SJCRH30 (cell line): ENCODE data around the gene KRT28. TPM values are rescaled to one million over a fixed set of nuclear protein-coding genes. Genes with fewer than 3 reads are reported as not detected.
A peak's percentile ranks its signal among the peaks of the same experiment; 100 is the strongest.

Experiments
- DNase-seq, 2 experiments: peaks; one replicate each; pipeline ENCODE4 v3.0.0-alpha.2; 2015 to 2020
- H3K27ac ChIP-seq: fragments of 250-450 bp; sonication (Bioruptor Pico); 2 replicates; pipeline ENCODE4 v1.5.1; 2020; ENCODE audit warnings: mild to moderate bottlenecking, moderate library complexity
- H3K27me3 ChIP-seq: fragments of 250-450 bp; sonication (Bioruptor Pico); 2 replicates; pipeline ENCODE4 v1.5.1; 2020; ENCODE audit warnings: mild to moderate bottlenecking, moderate library complexity
- H3K36me3 ChIP-seq: fragments of 250-450 bp; sonication (Bioruptor Pico); 2 replicates; pipeline ENCODE4 v1.5.1; 2020; ENCODE audit warnings: mild to moderate bottlenecking, moderate library complexity
- H3K4me1 ChIP-seq: fragments of 250-450 bp; sonication (Bioruptor Pico); 2 replicates; pipeline ENCODE4 v1.5.1; 2020; ENCODE audit warnings: mild to moderate bottlenecking, moderate library complexity
- H3K4me3 ChIP-seq: fragments of 250-450 bp; sonication (Bioruptor Pico); 2 replicates; pipeline ENCODE4 v1.5.1; 2020; ENCODE audit warnings: mild to moderate bottlenecking, moderate library complexity
- H3K9me3 ChIP-seq: fragments of 250-450 bp; sonication (Bioruptor Pico); replicated peaks from 2 replicates; pipeline ENCODE4 v1.5.1; 2020; ENCODE audit warnings: mild to moderate bottlenecking, moderate library complexity
- total RNA-seq: library from RNA; depleted of rRNA; stranded (reverse); fragments of >200 nt; shearing (Covaris generic); gene quantifications from 2 replicates; pipeline ENCODE4 v1.2.3, GENCODE V29; 2014

The KRT28 gene
- total RNA-seq, 1 experiment from 2014 or later = 0.20 TPM

DNA sequence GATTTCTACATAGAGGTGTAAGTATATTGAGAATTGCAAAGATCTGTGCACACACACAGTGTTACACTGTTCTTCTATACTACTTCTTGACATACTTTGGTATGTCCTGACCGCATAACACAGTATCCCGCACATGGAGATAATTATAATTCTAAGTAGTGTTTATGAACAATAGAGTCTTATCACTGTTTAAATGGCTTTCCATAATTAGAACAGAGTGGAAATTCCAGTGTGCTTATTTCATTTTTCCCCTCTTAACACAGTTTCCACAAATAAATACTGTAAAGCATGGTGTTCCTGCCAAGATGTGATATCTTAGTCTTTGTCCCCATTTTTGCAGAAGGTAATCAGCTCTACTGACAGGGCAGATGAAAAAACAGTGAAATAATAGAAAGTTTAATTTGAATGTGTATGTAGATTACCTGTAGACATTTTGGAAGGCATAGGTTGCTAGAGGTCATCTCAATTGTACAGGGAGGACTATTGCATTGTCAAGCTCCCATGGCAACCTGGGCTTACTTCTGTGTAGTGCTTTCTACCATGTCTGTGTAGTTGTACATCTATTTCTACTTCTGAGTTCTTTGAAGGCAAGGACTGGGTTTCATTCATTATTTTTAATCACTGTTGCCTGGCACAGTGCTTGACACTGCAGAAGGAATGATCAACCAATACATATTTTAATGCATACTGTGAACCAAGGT, 10.1 kb upstream of the KRT28 start:
- H3K27ac ChIP-seq = no peak overlapping the region
- DNase-seq = no peak
- H3K36me3 ChIP-seq = no peaks in the 10 kb centered on the region

DNA sequence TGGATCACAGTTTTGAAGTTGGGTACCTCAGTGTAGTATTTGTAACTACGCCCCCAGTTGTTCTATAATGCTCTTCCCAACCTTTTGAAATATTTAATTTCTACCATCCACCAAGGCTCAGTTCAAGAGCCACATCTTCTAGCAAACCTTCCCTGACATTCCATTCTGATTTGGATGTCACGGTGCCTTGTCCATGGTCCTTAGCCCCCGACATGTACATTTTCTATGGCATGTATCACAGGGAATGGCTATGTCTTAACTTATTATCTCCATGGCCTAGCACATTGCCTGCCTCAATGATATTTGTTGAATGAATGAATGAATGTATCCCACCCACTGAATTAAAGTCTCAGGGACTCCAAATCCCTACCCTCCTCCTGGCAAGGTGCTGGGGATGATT, 6.4 kb upstream of the KRT28 start:
- no peak for DNase-seq
- Histone ChIP-seq H3K4me1 (peaks cover 14% of the 10 kb centered on the region), H3K9me3 (no peaks in the 10 kb centered on the region), H3K4me3 (no peak overlapping the region), H3K27ac (no peak overlapping the region), H3K27me3 (no peaks in the 10 kb centered on the region; the same call in 1 of the 2 replicates), H3K36me3 (no peaks in the 10 kb centered on the region)

More for the DNA sequence above, 10.1 kb upstream of the KRT28 start:
- Histone ChIP-seq H3K27me3 (no peaks in the 10 kb centered on the region; the same call in 1 of the 2 replicates), H3K9me3 (no peaks in the 10 kb centered on the region), H3K4me3 (no peak overlapping the region), H3K4me1 (peaks cover 21% of the 10 kb centered on the region)

DNA sequence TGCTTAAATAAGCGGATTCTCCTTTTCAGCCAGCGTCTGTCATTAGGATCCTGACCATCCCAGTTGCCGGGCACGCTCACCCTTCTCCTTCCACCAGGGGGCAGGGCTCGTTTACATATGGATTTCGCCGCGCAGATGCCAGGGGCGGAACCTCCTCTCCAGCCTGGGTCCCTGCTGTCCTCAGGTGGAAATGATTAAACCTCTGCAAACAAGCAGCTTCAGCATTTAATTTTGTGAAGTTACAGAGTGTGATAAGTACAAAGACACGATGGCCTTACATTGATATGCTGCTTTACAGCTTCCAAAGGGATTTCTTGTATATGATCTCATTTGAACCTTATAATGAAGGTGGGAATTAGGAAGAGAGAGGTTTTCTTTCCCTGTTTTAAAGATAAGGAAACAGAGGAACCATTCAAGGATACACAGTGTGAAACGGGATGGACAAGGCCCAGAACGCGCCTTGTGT, 3.9 kb upstream of the KRT28 start:
- Histone ChIP-seq H3K4me1 (no peaks in the 10 kb centered on the region), H3K27me3 (0 out of 2 replicates have a peak, but pooled peaks cover 3% of the 10 kb centered on the region), H3K36me3 (no peaks in the 10 kb centered on the region), H3K27ac (no peak overlapping the region), H3K9me3 (no peaks in the 10 kb centered on the region), H3K4me3 (no peak overlapping the region)
- DNase-seq = peak; percentile 68 to 82

DNA sequence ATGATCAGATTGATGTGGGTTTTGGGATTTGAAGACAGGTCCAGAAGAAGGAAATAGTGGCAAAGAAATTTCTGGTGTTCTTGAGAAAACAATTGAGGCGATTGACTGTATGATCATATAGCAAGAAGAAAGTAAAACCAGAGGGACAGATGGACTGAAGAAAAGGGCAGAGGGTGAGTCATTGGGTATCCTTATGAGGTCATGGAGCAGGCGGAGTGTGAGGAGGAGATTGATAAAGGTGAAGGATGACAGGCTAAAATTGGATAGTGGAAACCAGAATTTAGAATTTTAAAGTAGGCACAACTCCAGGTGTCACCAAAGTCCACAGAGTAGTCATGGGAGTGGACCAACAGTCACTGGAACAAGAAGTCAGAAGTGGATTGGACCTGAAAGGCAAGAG, 1.4 kb upstream of the KRT28 start:
- H3K36me3 ChIP-seq = no peaks in the 10 kb centered on the region
- no peak overlapping the region for H3K27ac ChIP-seq
- no peak for DNase-seq
- peaks cover 3% of the 10 kb centered on the region; the same call in 1 of the 2 replicates for H3K27me3 ChIP-seq
- no peaks in the 10 kb centered on the region for H3K4me1 ChIP-seq
- H3K9me3 ChIP-seq = no peaks in the 10 kb centered on the region
- no peak overlapping the region for H3K4me3 ChIP-seq

DNA sequence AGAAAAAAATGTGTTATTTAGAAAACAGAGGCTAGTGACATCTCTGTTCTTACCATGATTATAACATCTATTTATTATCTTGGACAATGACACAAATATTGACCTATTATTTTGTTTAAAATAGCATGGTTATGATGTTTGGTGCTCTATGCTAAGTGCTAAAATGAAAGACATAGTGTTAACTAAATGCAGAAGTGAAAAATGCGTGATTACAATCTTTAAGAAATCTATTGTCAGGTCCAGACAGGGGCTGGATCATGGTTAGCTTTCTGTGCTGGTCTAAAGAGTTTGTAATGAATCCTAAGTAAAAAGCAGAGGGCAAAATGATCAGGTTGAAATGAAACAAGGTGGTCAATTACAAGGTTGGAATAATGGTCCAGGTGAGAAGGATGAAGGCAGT, 622 bp upstream of the KRT28 start:
- H3K27me3 ChIP-seq = peaks cover 3% of the 10 kb centered on the region; the same call in 1 of the 2 replicates
- no peak overlapping the region for H3K4me3 ChIP-seq
- no peak overlapping the region for H3K27ac ChIP-seq
- DNase-seq = no peak
- H3K4me1 ChIP-seq = no peaks in the 10 kb centered on the region
- H3K36me3 ChIP-seq = no peaks in the 10 kb centered on the region
- H3K9me3 ChIP-seq = no peaks in the 10 kb centered on the region

DNA sequence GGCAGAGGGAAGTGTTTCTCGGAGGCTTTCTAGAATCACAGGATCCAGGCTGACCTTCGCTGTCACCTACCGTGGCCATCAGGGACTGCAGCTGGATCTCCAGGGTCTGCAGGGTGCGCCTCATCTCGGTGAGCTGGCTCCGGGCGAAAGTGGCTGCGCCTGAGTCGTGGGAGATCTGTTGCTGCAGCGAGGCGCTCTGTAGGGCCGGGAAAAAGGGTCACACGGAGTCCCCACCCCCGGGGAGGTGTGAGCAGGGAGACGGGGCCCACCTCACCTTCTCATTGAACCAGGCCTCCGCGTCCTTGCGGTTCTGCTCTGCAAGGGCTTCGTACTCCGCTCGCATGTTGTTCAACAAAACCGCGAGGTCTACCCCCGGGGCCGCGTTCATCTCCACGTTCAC, 2.9 kb downstream of the KRT28 start:
- Histone ChIP-seq H3K4me3 (no peak overlapping the region), H3K27me3 (peaks cover 3% of the 10 kb centered on the region; the same call in 1 of the 2 replicates), H3K4me1 (no peaks in the 10 kb centered on the region), H3K36me3 (no peaks in the 10 kb centered on the region), H3K9me3 (no peaks in the 10 kb centered on the region), H3K27ac (no peak overlapping the region)
- DNase-seq = no peak

DNA sequence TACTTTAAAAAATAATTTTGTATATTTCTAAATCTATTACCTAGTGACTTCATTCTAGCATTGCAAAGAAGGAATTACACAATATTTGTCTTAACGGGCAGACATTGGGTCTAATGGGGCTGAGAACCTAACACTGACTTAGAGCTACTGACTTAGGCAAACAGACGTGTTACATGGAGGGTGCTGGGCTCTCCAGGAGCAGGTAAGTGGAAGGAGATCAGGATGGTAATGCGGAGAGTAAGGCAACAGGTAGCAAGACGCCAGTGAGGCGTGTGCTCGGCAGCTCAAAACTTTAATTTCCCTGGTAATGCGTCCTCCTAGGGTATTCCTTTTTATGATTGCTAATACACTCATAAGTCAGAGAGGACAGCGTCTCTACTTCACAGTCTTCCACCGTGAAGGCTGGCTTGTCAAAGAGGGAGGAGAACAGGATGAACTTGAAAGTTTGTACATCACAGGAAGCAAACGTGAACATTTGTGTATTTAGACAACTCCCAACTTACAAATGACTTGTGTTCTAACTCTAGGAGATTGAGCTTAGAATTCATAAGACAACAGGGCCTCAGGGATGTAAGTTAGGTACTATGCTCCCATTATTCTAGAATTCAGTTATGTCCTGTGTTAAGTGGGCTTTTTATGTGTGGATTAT, 4.6 kb downstream of the KRT28 start:
- no peak for DNase-seq
- Histone ChIP-seq H3K27me3 (peaks cover 3% of the 10 kb centered on the region), H3K9me3 (no peaks in the 10 kb centered on the region), H3K36me3 (no peaks in the 10 kb centered on the region), H3K4me1 (peaks cover 7% of the 10 kb centered on the region), H3K4me3 (no peak overlapping the region), H3K27ac (no peak overlapping the region)

DNA sequence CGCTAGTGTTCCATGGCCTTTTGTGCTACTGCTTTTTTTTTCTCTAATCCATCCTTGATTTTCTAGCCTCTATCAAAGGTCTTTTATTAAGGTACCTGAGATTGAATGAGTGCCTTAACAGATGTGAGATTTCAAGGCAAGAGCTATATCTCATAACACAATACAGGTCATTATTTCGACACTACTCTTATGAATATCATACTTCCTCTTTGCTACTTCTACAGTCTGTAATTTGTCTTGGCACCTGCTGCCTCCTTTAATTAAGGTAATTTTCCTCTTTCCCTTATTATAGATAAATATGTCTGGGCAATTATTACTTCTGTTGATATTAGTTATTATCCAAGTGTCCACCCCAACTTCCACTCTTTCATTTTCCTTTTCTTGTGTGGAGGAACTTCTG, 5.3 kb downstream of the KRT28 start:
- Histone ChIP-seq H3K27me3 (peaks cover 3% of the 10 kb centered on the region), H3K9me3 (no peaks in the 10 kb centered on the region), H3K27ac (no peak overlapping the region), H3K4me1 (peaks cover 7% of the 10 kb centered on the region), H3K4me3 (no peak overlapping the region), H3K36me3 (no peaks in the 10 kb centered on the region)
- DNase-seq = no peak

DNA sequence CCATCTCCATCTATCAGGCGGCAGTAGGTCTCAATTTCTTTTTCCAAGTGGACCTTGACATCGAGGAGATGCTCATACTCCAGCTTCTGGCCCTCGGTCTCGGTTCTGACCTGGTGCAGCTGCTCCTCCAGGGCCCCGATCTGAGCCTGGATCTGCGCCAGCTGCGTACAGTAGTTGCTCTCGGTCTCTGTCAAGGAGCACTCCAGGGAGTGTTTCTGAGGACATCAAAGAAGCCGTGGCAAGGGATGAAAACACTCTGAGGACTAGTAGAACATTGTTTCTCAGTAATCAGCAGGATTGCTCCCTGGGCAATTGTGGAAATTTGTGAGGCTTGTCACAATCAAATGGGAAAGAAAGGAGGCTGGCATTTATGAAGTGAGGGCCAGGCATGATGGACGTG, 5.9 kb downstream of the KRT28 start:
- no peak overlapping the region for H3K27ac ChIP-seq
- no peaks in the 10 kb centered on the region for H3K36me3 ChIP-seq
- peaks cover 7% of the 10 kb centered on the region for H3K4me1 ChIP-seq
- no peak for DNase-seq
- H3K27me3 ChIP-seq = peaks cover 1% of the 10 kb centered on the region
- no peaks in the 10 kb centered on the region for H3K9me3 ChIP-seq
- H3K4me3 ChIP-seq = no peak overlapping the region

DNA sequence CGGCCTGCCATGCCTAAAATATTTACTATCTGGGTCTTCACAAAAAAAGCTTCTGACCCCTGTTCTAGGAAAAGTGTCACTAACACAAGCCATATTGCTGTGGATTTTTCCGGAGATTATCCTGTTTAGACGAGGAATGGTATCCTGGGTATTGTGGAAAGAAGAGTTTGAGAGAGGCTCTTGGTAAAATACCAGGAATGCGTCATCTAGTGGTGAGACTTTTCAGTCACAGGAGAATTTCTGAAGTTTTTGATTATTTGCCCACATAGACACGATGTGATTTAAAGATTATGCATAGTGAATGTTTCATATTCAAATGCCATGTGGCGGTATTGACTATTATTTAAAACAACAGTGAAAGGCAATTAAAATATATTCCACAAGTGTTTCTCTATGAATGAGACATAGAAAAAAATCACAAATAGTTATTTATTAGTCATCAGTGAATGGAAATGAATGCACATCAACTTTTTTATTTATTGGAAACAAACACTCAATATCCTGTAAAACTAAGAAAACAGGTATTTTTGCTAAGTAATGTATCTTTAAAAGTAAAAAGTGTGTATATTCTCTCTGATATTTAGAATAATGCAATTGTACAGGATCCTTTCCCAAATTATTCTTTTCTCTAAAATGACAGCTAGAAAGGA, 7.8 kb downstream of the KRT28 start:
- Histone ChIP-seq H3K4me3 (no peak overlapping the region), H3K9me3 (no peaks in the 10 kb centered on the region), H3K27me3 (no peaks in the 10 kb centered on the region; the same call in 1 of the 2 replicates), H3K4me1 (peaks cover 7% of the 10 kb centered on the region), H3K27ac (no peak overlapping the region), H3K36me3 (no peaks in the 10 kb centered on the region)
- DNase-seq = peak in 1 of 2 experiments; percentile 52

DNA sequence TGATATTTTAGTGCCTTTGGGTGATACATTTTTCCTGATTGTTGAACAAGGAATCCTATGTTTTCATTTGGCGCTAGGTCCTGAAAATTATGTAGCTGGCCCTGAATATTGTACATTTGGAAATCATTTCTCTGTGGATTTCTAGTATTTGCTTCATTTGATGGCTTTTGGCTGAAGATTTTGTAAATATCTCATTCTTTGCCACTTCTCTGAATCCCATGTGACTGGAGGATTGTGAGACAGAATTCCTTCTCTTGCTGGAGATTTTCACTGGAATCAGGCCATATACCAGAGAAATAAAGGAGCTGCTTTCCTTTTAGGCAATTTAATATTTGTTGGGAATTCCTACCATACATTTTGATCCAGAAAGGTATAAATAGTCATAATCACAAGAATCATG, 8.6 kb downstream of the KRT28 start:
- Histone ChIP-seq H3K27ac (no peak overlapping the region), H3K4me3 (no peak overlapping the region), H3K27me3 (no peaks in the 10 kb centered on the region; the same call in 1 of the 2 replicates), H3K4me1 (peaks cover 7% of the 10 kb centered on the region), H3K9me3 (no peaks in the 10 kb centered on the region), H3K36me3 (no peaks in the 10 kb centered on the region)
- DNase-seq = no peak

DNA sequence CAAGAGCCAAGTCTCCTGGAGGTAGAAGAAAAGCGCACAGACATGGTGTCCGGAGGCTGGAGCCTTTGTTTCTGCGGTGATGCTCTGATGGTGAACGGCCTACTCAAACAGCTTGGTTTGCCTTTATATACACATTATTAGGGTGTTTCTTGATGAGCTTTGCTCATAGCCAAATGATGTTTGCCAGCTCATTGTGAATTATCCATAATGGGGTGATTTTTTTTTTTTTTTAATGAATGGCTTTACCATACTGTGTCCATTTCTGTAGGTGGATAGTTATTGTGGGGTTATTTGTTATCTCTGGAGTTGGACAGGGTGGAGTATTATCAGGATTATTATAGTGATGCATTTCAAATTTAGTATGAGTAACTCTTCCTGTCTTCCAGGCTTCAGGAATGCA, 17.3 kb downstream of the KRT28 start, which contains the start of gene KRT27:
KRT27 (minus strand) TSS at position 101 of the 400 bp plus-strand sequence; CDS start at position 44, 57 bp downstream.
- Histone ChIP-seq H3K36me3 (no peaks in the 10 kb centered on the region), H3K4me3 (no peak within 1 kb of the TSS), H3K27ac (no peak within 1 kb of the TSS), H3K4me1 (no peaks in the 10 kb centered on the region), H3K27me3 (no peaks in the 10 kb centered on the region), H3K9me3 (no peaks in the 10 kb centered on the region)
- DNase-seq = no peak

DNA sequence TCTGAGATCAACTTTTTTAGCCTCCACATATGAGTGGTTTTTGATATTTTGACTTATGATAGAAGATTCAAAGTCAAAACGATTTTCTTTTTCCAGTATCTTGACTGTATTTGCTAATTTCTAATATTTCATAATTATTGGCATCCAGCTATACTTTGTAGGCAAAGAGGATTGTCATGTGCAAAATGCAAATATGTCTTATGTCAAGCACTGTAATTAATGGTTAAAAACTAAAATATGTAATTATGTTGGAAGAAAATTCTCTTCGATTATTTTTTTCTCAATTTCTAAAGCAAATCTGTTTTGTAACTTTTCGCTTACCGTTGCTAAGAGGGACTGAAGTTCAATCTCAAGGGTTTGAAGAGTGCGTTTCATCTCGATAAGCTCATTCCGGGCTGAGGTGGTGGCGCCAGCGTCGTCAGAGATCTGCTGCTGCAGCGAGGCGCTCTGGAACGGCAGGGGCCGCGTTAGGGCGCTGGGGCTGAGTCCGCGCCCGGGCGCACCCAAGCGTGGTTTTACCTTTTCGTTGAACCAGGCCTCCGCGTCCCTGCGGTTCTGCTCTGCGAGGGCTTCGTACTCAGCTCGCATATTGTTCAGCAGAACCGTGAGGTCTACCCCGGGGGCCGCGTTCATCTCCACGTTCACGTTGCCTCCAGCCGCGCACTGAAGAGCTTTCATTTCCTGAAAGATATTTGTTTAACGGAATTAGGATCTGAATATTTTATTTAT, 20.4 kb downstream of the KRT28 start:
- Histone ChIP-seq H3K9me3 (no peaks in the 10 kb centered on the region), H3K36me3 (no peaks in the 10 kb centered on the region), H3K4me3 (no peak overlapping the region), H3K27ac (no peak overlapping the region), H3K4me1 (no peaks in the 10 kb centered on the region), H3K27me3 (no peaks in the 10 kb centered on the region)
- no peak for DNase-seq

DNA sequence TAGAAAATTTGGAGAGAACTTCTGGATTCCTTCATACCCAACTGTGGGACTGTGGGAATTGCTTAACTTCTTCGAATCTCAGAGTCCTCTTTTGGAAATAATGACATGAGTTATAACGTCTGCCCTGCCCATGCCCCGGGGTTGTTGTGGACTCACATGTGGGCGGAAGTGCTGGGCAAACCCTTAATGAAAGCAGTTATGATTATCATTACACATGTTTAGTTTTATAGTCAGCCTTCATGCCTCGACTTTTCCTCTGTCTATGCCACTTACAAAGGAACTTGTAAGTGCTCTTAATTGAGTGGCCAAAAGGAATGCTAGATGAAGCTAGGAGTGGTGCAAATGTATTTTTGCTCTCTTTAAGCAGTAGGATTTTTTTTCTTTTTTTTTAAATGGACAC, 21.3 kb downstream of the KRT28 start:
- Histone ChIP-seq H3K27me3 (no peaks in the 10 kb centered on the region), H3K9me3 (no peaks in the 10 kb centered on the region), H3K4me3 (no peak overlapping the region), H3K27ac (no peak overlapping the region), H3K36me3 (no peaks in the 10 kb centered on the region), H3K4me1 (no peaks in the 10 kb centered on the region)
- no peak for DNase-seq
